22Rv1 (cell line): ENCODE results near the gene MLLT10.
"Not testable (repeated sequence)": the region's sequence is repeated elsewhere in the genome, so short reads cannot be mapped to it uniquely, and the experiment has no call there.

ENCODE experiments used
- H3K27ac ChIP-seq: fragments of 450-650 bp; 2 replicates; pipeline ENCODE4 v1.5.1; 2017
- ZFX ChIP-seq: fragments of 450-650 bp; IDR thresholded peaks from 2 replicates; pipeline ENCODE4 v1.6.1; 2017; ENCODE audit warnings: antibody characterized with exemption, borderline replicate concordance
- TF ChIP-seq, protein P1 (sequence below): fragments of 450-650 bp; IDR thresholded peaks from 2 replicates; pipeline ENCODE4 v1.5.1; 2017; ENCODE audit warnings: mild to moderate bottlenecking

MLLT10 gene

DNA sequence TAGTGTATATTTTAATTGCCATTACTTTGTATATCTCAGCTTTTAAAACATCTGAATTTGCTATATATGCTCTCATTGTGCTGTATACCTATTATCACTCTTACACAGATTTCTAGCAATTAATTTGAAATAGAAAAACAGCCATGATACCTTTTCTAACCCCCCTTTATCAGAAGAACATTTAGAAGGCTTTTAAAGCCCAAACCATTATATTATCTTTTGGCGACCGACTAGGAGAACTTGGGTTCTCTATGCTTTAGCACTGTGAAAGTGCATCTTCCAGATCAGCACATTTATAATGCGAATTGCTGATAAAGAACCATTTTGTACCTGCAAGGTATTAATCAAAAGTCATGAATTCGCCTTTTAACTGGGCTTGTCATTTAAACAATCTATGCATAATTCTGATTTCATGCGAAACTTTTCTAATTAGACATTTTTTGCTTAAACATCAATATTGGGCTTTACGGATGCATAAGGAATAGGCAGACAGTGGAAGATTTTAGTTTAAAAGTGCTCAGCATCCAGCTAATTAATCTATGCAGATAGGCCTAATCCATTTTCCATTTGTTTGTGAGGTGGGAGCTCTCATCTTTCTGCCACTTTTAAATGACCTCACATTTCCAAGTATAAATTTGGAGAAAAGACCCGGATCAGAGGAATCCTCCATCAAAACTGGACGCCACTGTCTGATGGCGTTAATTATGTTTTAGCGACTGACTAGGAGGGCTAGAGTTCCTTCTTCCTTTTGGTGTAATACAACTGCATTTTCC, 1.2 kb upstream of the MLLT10 start:
- TF ChIP-seq, protein P1, sequence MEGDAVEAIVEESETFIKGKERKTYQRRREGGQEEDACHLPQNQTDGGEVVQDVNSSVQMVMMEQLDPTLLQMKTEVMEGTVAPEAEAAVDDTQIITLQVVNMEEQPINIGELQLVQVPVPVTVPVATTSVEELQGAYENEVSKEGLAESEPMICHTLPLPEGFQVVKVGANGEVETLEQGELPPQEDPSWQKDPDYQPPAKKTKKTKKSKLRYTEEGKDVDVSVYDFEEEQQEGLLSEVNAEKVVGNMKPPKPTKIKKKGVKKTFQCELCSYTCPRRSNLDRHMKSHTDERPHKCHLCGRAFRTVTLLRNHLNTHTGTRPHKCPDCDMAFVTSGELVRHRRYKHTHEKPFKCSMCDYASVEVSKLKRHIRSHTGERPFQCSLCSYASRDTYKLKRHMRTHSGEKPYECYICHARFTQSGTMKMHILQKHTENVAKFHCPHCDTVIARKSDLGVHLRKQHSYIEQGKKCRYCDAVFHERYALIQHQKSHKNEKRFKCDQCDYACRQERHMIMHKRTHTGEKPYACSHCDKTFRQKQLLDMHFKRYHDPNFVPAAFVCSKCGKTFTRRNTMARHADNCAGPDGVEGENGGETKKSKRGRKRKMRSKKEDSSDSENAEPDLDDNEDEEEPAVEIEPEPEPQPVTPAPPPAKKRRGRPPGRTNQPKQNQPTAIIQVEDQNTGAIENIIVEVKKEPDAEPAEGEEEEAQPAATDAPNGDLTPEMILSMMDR: no peak
- TF ChIP-seq ZFX: no peak
- H3K27ac ChIP-seq: peak overlapping the region; percentile 99

DNA sequence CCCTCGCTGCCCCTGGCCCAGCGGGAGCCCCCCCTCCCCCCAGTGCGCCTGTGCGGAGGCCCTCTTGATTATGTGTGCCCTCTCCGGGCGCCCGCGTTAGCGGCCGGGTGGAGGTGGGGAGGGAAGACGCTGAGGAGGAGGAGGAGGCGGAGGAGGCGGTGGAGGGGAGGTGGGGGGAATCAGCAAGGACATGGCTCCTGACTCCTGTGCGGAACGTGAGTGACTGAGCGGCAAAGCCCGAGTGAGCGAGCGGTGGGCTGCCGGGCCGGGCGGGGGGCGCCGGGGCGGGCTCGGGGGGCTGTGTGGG, 201 bp downstream of the MLLT10 start:
- no peak for TF ChIP-seq ZFX
- TF ChIP-seq, protein P1: no peak
- H3K27ac ChIP-seq: peak overlapping the region; percentile 99

DNA sequence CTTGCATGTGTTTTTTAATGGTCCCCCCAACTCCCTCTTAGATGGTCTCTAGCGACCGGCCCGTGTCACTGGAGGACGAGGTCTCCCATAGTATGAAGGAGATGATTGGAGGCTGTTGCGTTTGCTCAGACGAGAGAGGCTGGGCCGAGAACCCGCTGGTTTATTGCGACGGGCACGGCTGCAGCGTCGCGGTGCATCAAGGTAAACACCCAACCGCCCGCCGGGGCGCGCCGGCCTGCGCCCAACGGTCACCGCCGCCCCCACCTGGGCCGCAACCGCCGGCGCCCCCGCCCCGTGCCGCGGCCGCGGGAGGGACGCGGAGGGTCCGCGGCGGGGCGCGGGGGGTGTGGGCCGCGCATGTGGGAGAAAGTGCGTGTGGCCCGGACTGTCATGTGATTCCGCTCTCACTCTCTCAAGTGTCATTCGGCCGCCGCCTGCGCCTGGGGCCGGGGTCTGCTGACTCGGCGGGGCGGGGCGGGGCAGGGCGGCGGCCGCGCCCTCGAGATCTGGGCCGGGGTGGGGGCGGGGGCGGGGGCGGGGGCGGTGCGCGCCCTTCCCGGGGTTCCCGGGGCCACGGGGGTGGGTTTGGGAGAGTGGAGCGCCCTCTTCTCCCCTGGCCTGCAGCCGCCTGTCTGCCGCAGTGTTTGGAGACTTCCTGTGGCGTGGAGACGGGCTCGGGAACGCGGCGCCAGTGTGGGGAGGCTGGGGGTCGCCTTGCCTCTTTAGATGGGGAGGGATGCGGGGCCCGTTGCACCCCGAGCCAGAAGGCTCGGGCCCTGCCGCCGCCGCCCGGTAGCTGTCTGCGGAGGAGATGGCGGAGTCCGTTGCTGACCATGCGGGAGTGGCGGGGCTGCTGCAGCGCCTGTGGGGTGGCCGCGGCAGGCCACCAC, 817 bp downstream of the MLLT10 start:
- H3K27ac ChIP-seq: peak overlapping the region; percentile 99
- TF ChIP-seq, protein P1: no peak
- no peak for TF ChIP-seq ZFX

DNA sequence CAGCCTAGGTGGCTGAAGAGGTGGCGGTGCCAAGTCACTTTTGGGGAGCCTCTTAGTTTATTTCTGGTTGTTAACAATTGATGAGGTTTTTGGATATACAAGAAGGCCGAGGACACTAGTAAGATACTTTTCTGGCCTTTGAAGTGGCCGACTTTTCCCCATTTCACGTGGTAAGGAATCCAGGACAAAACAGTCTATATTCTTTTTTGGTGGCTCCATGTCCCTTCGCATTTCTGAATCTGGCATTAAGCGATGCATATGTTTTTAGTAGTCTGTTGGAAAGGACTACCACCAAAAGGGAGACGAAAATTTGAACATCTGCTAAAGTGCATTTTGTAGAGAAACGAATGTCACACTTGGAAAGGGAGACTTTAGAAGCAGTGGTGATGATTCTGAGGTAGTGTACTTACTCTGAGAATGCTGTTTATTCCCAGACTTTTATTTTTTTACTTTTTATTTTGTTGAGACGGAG, 1.5 kb downstream of the MLLT10 start:
- TF ChIP-seq, protein P1: no peak
- no peak for TF ChIP-seq ZFX
- peak overlapping the region; percentile 99 for H3K27ac ChIP-seq

DNA sequence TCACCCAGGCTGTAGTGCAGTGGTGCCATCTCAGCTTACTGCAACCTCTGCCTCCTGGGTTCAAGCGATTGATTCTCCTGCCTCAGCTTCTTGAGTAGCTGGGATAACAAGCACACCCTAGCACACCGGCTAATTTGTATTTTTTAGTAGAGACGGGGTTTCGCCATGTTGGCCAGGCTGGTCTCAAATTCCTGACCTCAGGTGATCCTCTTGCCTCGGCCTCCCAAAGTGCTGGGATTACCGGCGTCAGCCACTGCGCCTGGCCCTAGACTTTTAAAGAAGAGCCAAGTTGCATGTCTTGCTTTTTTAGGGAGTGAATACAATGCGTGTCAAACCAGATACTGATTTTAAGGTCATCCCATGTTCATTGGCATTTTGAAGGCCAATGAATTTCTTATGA, 1.9 kb downstream of the MLLT10 start:
- not testable (repeated sequence) for H3K27ac ChIP-seq

DNA sequence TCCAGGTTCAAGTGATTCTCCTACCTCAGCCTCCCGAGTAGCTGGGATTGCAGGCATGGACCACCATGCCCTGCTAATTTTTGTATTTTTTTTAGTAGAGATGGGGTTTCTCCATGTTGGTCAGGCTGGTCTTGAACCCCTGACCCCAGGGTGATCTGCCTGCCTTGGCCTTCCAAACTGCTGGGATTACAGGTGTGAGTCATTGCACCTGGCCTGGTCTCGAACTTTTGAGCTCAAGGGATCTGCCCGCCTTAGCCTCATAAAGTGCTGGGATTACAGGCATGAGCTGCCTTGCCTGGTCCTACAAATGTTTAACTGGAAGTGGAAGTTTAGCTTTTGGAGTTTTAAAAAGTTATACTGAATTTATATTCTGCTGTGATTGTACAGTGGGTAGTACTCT, 2.8 kb downstream of the MLLT10 start:
- no peak for TF ChIP-seq ZFX
- TF ChIP-seq, protein P1: no peak
- H3K27ac ChIP-seq: no peak overlapping the region

DNA sequence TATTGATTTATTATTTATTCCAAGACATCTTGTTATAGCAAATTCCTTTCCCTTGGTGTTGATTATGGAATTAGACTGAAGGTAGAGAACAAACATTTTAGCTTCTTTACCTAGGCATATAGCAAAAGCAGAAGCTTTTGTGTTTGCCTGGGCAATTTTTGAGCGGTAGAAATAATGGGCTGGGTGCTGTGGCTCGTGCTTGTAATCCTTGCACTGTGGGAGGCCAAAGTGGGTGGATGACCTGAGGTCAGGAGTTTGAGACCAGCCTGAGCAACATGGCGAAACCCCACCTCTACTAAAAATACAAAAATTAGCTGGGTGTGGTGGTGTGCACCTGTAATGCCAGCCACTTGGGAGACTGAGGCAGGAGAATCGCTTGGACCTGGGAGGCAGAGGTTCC, 6.7 kb downstream of the MLLT10 start:
- H3K27ac ChIP-seq: not testable (repeated sequence)

DNA sequence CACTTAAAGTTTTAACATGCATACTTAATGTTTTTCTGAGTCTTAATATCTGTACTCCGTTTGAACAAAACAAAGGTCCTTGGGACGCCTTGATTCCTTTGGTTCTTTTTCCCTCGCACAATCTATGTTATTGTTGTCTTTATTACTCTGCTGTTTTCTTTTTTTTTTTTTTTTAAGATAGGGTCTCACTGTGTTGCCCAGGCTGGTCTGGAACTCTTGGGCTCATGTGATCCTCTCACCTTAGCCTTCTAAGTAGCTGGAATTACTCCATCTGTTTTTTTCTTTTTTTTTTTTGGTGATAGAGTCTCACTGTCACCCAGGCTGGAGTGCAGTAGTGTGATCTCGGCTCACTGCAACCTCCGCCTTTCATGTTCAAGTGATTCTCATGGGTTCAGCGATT, 13.2 kb downstream of the MLLT10 start:
- H3K27ac ChIP-seq: no peak overlapping the region
- no peak for TF ChIP-seq ZFX
- TF ChIP-seq, protein P1: no peak
